H9 (cell line): ENCODE data around the gene F11R. TPM values are rescaled to one million over a fixed set of nuclear protein-coding genes. Genes with fewer than 3 reads are reported as not detected.

Experiments
- DNase-seq: peaks from one replicate; pipeline ENCODE4 v3.0.0-alpha.2; 2017
- H2AFZ ChIP-seq: one replicate; pipeline ENCODE4 v1.6.1; 2013; ENCODE audit warnings: mild to moderate bottlenecking, low read length, control low read depth, moderate library complexity
- H2AK5ac ChIP-seq: 2 replicates; pipeline ENCODE4 v1.6.1; 2013; ENCODE audit warnings: low read length, control low read depth, mixed read lengths; ENCODE audit not compliant: insufficient read length
- H2BK120ac ChIP-seq: one replicate; pipeline ENCODE4 v1.6.1; 2013; ENCODE audit warnings: low read depth, mild to moderate bottlenecking, low read length, control low read depth, inconsistent platforms; ENCODE audit not compliant: poor library complexity, severe bottlenecking
- H2BK12ac ChIP-seq: 2 replicates; pipeline ENCODE4 v1.6.1; 2013; ENCODE audit warnings: low read length, control low read depth, mixed read lengths, low read depth; ENCODE audit not compliant: insufficient read length
- H2BK15ac ChIP-seq: 2 replicates; pipeline ENCODE4 v1.6.1; 2013; ENCODE audit warnings: low read depth, low read length, control low read depth
- H2BK20ac ChIP-seq: one replicate; pipeline ENCODE4 v1.6.1; 2013; ENCODE audit warnings: low read depth, mild to moderate bottlenecking, low read length, control low read depth, inconsistent platforms; ENCODE audit not compliant: poor library complexity, severe bottlenecking
- H2BK5ac ChIP-seq: 2 replicates; pipeline ENCODE4 v1.6.1; 2013; ENCODE audit warnings: low read length, control low read depth, mixed read lengths; ENCODE audit not compliant: insufficient read length
- H3K14ac ChIP-seq: 2 replicates; pipeline ENCODE4 v1.6.1; 2013; ENCODE audit warnings: low read length, control low read depth; ENCODE audit not compliant: insufficient read depth
- H3K18ac ChIP-seq: 2 replicates; pipeline ENCODE4 v1.6.1; 2013; ENCODE audit warnings: low read depth, mild to moderate bottlenecking, mixed read lengths, low read length, control low read depth; ENCODE audit not compliant: insufficient read length
- H3K23ac ChIP-seq: 2 replicates; pipeline ENCODE4 v1.6.1; 2013; ENCODE audit warnings: low read length, control low read depth, mixed read lengths, low read depth; ENCODE audit not compliant: insufficient read length
- H3K23me2 ChIP-seq: 2 replicates; pipeline ENCODE4 v1.6.1; 2013; ENCODE audit warnings: low read depth, mild to moderate bottlenecking, mixed read lengths, low read length, control low read depth; ENCODE audit not compliant: insufficient read length, poor library complexity, severe bottlenecking
- H3K27ac ChIP-seq: 2 replicates; pipeline ENCODE4 v1.5.1; 2013; ENCODE audit warnings: low read length, control low read depth, mixed read lengths, low read depth; ENCODE audit not compliant: insufficient read length
- H3K27me3 ChIP-seq: 2 replicates; pipeline ENCODE4 v1.6.1; 2013; ENCODE audit warnings: low read length, control low read depth, inconsistent platforms; ENCODE audit not compliant: insufficient read depth
- H3K4ac ChIP-seq: 2 replicates; pipeline ENCODE4 v1.6.1; 2013; ENCODE audit warnings: low read depth, mild to moderate bottlenecking, control low read depth, inconsistent platforms, low read length, moderate library complexity
- H3K4me1 ChIP-seq: 2 replicates; pipeline ENCODE4 v1.6.1; 2013; ENCODE audit warnings: low read length, control low read depth, inconsistent platforms; ENCODE audit not compliant: insufficient read depth
- H3K4me2 ChIP-seq: 2 replicates; pipeline ENCODE4 v1.6.1; 2013; ENCODE audit warnings: low read length, control low read depth, mixed read lengths; ENCODE audit not compliant: insufficient read length, insufficient read depth
- H3K56ac ChIP-seq: 2 replicates; pipeline ENCODE4 v1.6.1; 2013; ENCODE audit warnings: low read depth, mild to moderate bottlenecking, mixed read lengths, low read length, control low read depth; ENCODE audit not compliant: insufficient read length
- H3K79me1 ChIP-seq: 2 replicates; pipeline ENCODE4 v1.6.1; 2013; ENCODE audit warnings: low read depth, mild to moderate bottlenecking, moderate library complexity, low read length, control low read depth, inconsistent platforms; ENCODE audit not compliant: insufficient read depth, poor library complexity, severe bottlenecking
- H3K79me2 ChIP-seq: 2 replicates; pipeline ENCODE4 v1.6.1; 2013; ENCODE audit warnings: low read length, control low read depth, inconsistent platforms; ENCODE audit not compliant: insufficient read depth
- H3K9ac ChIP-seq: 2 replicates; pipeline ENCODE4 v1.6.1; 2013; ENCODE audit warnings: low read length, control low read depth, mixed read lengths; ENCODE audit not compliant: insufficient read length; ENCODE audit errors: extremely low read depth
- H3K9me3 ChIP-seq: one replicate; pipeline ENCODE4 v1.6.1; 2013; ENCODE audit warnings: low read depth, low read length, inconsistent platforms; ENCODE audit not compliant: control insufficient read depth
- H3T11ph ChIP-seq: one replicate; pipeline ENCODE4 v1.6.1; 2013; ENCODE audit warnings: mild to moderate bottlenecking, low read length, control low read depth, inconsistent platforms
- H4K20me1 ChIP-seq: one replicate; pipeline ENCODE4 v1.6.1; 2013; ENCODE audit not compliant: control insufficient read depth, insufficient read length, insufficient read depth
- H4K5ac ChIP-seq: 2 replicates; pipeline ENCODE4 v1.6.1; 2013; ENCODE audit warnings: low read depth, mild to moderate bottlenecking, mixed read lengths, low read length, control low read depth; ENCODE audit not compliant: insufficient read length
- H4K8ac ChIP-seq: replicated peaks from 2 replicates; pipeline ENCODE4 v1.6.1; 2013; ENCODE audit warnings: low read length, control low read depth, mixed read lengths, low read depth; ENCODE audit not compliant: insufficient read length
- H4K91ac ChIP-seq: 2 replicates; pipeline ENCODE4 v1.6.1; 2013; ENCODE audit warnings: low read depth, mild to moderate bottlenecking, moderate library complexity, mixed read lengths, low read length, control low read depth; ENCODE audit not compliant: insufficient read length
- H3K27ac Mint-ChIP-seq, 3 experiments: 2 replicates in 2 of 3; 3 replicates in 1 of 3; pipeline ENCODE4 v1.8.0; 2020 to 2021; ENCODE audit warnings: mixed read lengths in 3 of 3, mild to moderate bottlenecking in 1 of 3, moderate library complexity in 1 of 3
- H3K27me3 Mint-ChIP-seq: 2 replicates; pipeline ENCODE4 v1.8.0; 2021; ENCODE audit warnings: low read depth, mild to moderate bottlenecking, moderate library complexity, mixed read lengths
- H3K36me3 Mint-ChIP-seq, 3 experiments: 2 replicates in 2 of 3; 3 replicates in 1 of 3; pipeline ENCODE4 v1.8.0; 2020 to 2021; ENCODE audit warnings: low read depth in 3 of 3, mixed read lengths in 3 of 3; ENCODE audit not compliant: insufficient read depth in 1 of 3
- H3K4me1 Mint-ChIP-seq, 2 experiments: 2 replicates each; pipeline ENCODE4 v1.8.0; 2020; ENCODE audit warnings: mixed read lengths in 2 of 2
- H3K4me3 Mint-ChIP-seq, 2 experiments: 2 replicates in 1 of 2; 3 replicates in 1 of 2; pipeline ENCODE4 v1.8.0; 2020 to 2021; ENCODE audit warnings: mild to moderate bottlenecking in 2 of 2, mixed read lengths in 2 of 2, moderate library complexity in 1 of 2
- H3K9me3 Mint-ChIP-seq, 2 experiments: 2 replicates in 1 of 2; 3 replicates in 1 of 2; pipeline ENCODE4 v1.8.0; 2020; ENCODE audit warnings: mild to moderate bottlenecking in 2 of 2, mixed read lengths in 2 of 2, moderate library complexity in 1 of 2
- CTCF ChIP-seq: fragments of 200-600 bp; sonication (generic); conservative IDR thresholded peaks from 3 replicates; pipeline ENCODE4 v1.8.0; 2021; ENCODE audit warnings: antibody characterized with exemption, mild to moderate bottlenecking
- WGBS: extraction: QIAGEN DNeasy Blood & Tissue Kit; methylation state at CpG from one replicate; pipeline ENCODE4 v1.1.7; 2013; ENCODE audit warnings: missing lambda C conversion rate, low lambda C conversion rate, mixed read lengths; ENCODE audit not compliant: insufficient read length; ENCODE audit errors: extremely low coverage; 5-methylcytosine and 5-hydroxymethylcytosine counted together
- total RNA-seq: library from RNA; stranded (reverse); gene quantifications from 2 replicates; pipeline ENCODE4 v1.2.1, GENCODE V29; 2021

F11R gene
- total RNA-seq, 1 experiment from 2014 or later, result 174 TPM

GRCh38 chr1:161051219-161051618 is 30.3 kb upstream of the F11R start:
- H3K27me3 ChIP-seq, result no peaks in the 10 kb centered on the region; the same call in none of the 2 replicates
- no peak overlapping the region for H2AK5ac ChIP-seq
- no peaks in the 10 kb centered on the region for H3K79me1 ChIP-seq
- H3K27ac ChIP-seq, result no peak overlapping the region
- H3K56ac ChIP-seq, result no peak overlapping the region
- H3K4me3 Mint-ChIP-seq, result no peak overlapping the region
- no peaks in the 10 kb centered on the region for H3K9me3 ChIP-seq
- H2BK12ac ChIP-seq, result no peak overlapping the region
- no CpG with 5 or more reads among the region's 10 CpGs for WGBS
- no peaks in the 10 kb centered on the region for H4K20me1 ChIP-seq
- no peak for TF ChIP-seq CTCF
- H3K4me2 ChIP-seq, result no peak overlapping the region
- no peak overlapping the region for H2BK5ac ChIP-seq
- no peak overlapping the region for H2BK15ac ChIP-seq
- no peak overlapping the region for H4K91ac ChIP-seq
- H3K9me3 Mint-ChIP-seq, result peaks cover 12% of the 10 kb centered on the region in 2 experiments
- no peaks in the 10 kb centered on the region for H3K4me1 ChIP-seq
- peaks cover 4 to 15% (median 11%) of the 10 kb centered on the region in 3 experiments; a peak in 6 of 7 replicates for H3K36me3 Mint-ChIP-seq
- H3K27ac Mint-ChIP-seq, result no peak overlapping the region
- no peak overlapping the region for H2BK20ac ChIP-seq
- no peak overlapping the region for H3K23ac ChIP-seq
- H3K79me2 ChIP-seq, result no peaks in the 10 kb centered on the region
- H3K4me1 Mint-ChIP-seq, result peaks cover 6 to 8% of the 10 kb centered on the region in 2 experiments; a peak in 3 of 4 replicates
- no peaks in the 10 kb centered on the region for H3K23me2 ChIP-seq
- no peak overlapping the region for H2BK120ac ChIP-seq
- H3T11ph ChIP-seq, result no peak overlapping the region
- H3K9ac ChIP-seq, result no peak overlapping the region
- H3K14ac ChIP-seq, result no peak overlapping the region; the same call in 1 of the 2 replicates
- DNase-seq, result no peak
- no peak overlapping the region for H2AFZ ChIP-seq
- H4K8ac ChIP-seq, result no peak overlapping the region
- no peak overlapping the region for H3K4ac ChIP-seq
- no peak overlapping the region for H4K5ac ChIP-seq
- peaks cover 45% of the 10 kb centered on the region for H3K27me3 Mint-ChIP-seq
- no peak overlapping the region for H3K18ac ChIP-seq
